Eye (tissue), 1 donor: ENCODE data around the gene SKI.

Experiments used
- DNase-seq: peaks from one replicate; pipeline ENCODE4 v3.0.0-alpha.2; 2015

Gene SKI

GRCh38 chr1:2358651-2359640, 130.8 kb downstream of the SKI start:
- no peak for DNase-seq
